Neutrophil (primary cell): ENCODE results near the gene DNAJC4.

Source experiments
- H3K27ac ChIP-seq: fragments of 200-600 bp; sonication (generic); 2 replicates; pipeline ENCODE4 v1.5.1; 2016; ENCODE audit warnings: mild to moderate bottlenecking, moderate library complexity
- H3K27me3 ChIP-seq: fragments of 200-600 bp; sonication (generic); 2 replicates; pipeline ENCODE4 v1.6.0; 2016; ENCODE audit warnings: mild to moderate bottlenecking
- H3K36me3 ChIP-seq: fragments of 200-600 bp; sonication (generic); 2 replicates; pipeline ENCODE4 v1.5.1; 2017
- H3K4me1 ChIP-seq, 2 experiments: fragments of 200-600 bp in 1 of 2; sonication (generic) in 1 of 2; 1 replicate in 1 of 2; 2 replicates in 1 of 2; pipeline versions ENCODE4 v1.5.1 to v1.6.1; 2013 to 2016; ENCODE audit warnings: low read depth in 1 of 2, low read length in 1 of 2, mild to moderate bottlenecking in 1 of 2, moderate library complexity in 1 of 2; ENCODE audit not compliant: control insufficient read depth in 1 of 2, insufficient read depth in 1 of 2
- H3K4me3 ChIP-seq, 2 experiments: fragments of 200-600 bp in 1 of 2; sonication (generic) in 1 of 2; 1 replicate in 1 of 2; 2 replicates in 1 of 2; pipeline ENCODE4 v1.5.1; 2013 to 2016; ENCODE audit warnings: low read depth in 1 of 2, low read length in 1 of 2, mild to moderate bottlenecking in 1 of 2, moderate library complexity in 1 of 2
- H3K9me3 ChIP-seq: fragments of 200-600 bp; sonication (generic); 2 replicates; pipeline ENCODE4 v1.5.1; 2016
- TF ChIP-seq, protein P1 (sequence below): fragments of 200-600 bp; sonication (generic); IDR thresholded peaks from 2 replicates; pipeline ENCODE4 v1.5.1; 2016; ENCODE audit warnings: antibody characterized with exemption

The DNAJC4 gene

DNA sequence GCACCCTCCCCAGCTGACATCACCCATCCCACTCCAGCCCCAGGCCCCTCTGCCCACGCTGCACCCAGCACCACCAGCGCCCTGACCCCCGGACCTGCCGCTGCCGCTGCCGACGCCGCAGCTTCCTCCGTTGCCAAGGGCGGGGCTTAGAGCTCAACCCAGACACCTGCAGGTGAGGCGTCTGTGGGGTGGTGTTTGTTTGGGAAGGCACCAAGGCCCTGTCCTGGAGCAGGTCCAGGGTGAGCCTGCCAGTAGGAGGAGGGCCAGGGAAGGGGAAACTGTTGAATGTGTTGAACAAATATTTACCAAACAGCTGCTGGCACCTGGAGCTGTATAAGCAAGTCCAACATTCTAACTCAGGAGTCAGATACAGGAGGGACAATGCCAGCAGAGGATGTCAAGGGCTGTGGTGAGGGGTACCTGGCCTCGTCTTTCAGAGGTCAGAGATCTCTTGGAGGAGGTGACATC is 7.2 kb downstream of the DNAJC4 start:
- Histone ChIP-seq H3K27ac (peak overlapping the region; percentile 96), H3K9me3 (no peaks in the 10 kb centered on the region), H3K4me1 (peaks cover 62 to 71% of the 10 kb centered on the region in 2 experiments), H3K4me3 (no peak overlapping the region), H3K27me3 (peaks cover 24% of the 10 kb centered on the region), H3K36me3 (no peaks in the 10 kb centered on the region)
- TF ChIP-seq, protein P1, sequence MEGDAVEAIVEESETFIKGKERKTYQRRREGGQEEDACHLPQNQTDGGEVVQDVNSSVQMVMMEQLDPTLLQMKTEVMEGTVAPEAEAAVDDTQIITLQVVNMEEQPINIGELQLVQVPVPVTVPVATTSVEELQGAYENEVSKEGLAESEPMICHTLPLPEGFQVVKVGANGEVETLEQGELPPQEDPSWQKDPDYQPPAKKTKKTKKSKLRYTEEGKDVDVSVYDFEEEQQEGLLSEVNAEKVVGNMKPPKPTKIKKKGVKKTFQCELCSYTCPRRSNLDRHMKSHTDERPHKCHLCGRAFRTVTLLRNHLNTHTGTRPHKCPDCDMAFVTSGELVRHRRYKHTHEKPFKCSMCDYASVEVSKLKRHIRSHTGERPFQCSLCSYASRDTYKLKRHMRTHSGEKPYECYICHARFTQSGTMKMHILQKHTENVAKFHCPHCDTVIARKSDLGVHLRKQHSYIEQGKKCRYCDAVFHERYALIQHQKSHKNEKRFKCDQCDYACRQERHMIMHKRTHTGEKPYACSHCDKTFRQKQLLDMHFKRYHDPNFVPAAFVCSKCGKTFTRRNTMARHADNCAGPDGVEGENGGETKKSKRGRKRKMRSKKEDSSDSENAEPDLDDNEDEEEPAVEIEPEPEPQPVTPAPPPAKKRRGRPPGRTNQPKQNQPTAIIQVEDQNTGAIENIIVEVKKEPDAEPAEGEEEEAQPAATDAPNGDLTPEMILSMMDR = no peak

DNA sequence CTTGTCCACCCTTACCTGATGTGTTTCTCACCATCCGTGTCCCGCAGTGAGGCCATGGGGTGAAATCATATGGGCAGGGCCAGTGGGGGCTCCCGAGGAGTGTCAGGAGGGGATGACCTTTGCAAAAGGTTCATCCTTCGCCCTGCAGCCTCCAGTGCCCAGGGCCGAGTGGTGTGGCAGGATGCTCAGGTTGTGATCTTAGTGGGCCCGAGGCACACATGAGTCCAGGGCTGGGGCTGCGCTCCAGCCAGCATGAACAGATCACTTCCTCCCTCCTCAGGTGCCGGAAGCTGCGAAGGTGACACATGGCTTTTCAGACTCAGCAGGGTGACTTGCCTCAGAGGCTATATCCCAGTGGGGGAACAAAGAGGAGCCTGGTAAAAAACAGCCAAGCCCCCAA is 7.7 kb downstream of the DNAJC4 start:
- Histone ChIP-seq H3K27me3 (peaks cover 24% of the 10 kb centered on the region), H3K9me3 (no peaks in the 10 kb centered on the region), H3K36me3 (no peaks in the 10 kb centered on the region), H3K27ac (peak overlapping the region; percentile 96), H3K4me3 (peak overlapping the region in 1 of 2 experiments; percentile 1), H3K4me1 (peaks cover 67 to 74% of the 10 kb centered on the region in 2 experiments)
- TF ChIP-seq, protein P1 = no peak

DNA sequence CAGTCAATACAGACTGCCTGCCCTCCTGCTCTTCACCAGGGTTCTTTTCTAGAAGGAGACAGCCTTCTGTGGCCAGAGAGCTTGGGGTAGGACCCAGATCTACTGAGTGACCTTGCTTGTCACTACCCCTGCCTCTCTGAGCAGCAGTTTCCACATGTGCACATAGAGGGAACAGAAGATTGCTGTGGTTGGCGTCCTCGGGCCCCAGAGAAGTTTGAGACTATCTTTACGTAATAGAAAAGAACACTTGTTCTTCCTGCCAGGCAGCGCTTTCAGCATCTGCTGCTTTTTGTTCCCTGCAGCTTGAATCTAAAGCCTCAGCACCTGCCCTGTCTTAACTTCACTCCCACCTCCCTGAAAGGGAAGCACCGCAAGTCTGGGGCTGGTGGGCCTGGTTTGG is 8.7 kb downstream of the DNAJC4 start:
- Histone ChIP-seq H3K27me3 (peaks cover 15% of the 10 kb centered on the region), H3K27ac (peak overlapping the region; percentile 96), H3K4me3 (peak overlapping the region in 1 of 2 experiments; percentile 95), H3K4me1 (peaks cover 63 to 68% of the 10 kb centered on the region in 2 experiments), H3K36me3 (no peaks in the 10 kb centered on the region), H3K9me3 (no peaks in the 10 kb centered on the region)
- TF ChIP-seq, protein P1 = no peak

DNA sequence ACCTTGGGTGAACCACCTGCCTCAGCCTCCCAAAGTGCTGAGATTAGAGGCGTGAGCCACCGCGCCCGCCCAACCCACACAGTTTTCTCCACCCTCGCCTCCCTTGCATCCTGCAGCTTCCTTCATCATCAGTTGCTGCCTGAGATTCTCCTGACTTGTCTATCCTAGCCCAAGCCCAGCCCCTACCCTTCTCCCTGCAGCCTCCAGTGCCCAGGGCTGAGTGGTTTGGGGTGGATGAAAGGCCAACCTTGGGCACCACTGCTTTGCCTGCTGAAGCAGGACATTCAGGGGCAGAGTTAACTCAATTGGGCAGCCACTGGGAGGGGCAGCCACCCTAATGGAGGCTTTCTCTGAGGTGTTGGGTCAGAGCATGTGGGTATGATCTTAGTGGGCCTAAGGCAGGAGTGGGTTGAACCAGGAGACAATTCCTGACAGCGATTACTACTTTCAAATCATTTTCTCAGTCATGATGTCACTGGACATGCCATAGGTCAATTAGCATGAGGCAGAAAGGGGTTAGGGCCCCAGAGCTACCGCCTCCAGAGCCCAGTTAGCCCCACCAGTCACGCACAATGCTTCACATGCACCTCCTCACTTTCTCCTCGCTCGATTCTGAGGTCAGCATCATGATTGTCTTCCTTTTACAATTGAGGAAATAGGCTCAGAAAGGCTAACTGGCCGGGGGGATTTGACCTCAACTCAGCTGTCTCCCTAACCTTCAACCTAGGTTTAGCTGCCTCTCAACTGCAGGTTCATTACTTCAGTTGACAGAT is 9.5 kb downstream of the DNAJC4 start:
- TF ChIP-seq, protein P1 = no peak
- no peaks in the 10 kb centered on the region for H3K36me3 ChIP-seq
- peak overlapping the region; percentile 89 to 95 for H3K4me3 ChIP-seq

DNA sequence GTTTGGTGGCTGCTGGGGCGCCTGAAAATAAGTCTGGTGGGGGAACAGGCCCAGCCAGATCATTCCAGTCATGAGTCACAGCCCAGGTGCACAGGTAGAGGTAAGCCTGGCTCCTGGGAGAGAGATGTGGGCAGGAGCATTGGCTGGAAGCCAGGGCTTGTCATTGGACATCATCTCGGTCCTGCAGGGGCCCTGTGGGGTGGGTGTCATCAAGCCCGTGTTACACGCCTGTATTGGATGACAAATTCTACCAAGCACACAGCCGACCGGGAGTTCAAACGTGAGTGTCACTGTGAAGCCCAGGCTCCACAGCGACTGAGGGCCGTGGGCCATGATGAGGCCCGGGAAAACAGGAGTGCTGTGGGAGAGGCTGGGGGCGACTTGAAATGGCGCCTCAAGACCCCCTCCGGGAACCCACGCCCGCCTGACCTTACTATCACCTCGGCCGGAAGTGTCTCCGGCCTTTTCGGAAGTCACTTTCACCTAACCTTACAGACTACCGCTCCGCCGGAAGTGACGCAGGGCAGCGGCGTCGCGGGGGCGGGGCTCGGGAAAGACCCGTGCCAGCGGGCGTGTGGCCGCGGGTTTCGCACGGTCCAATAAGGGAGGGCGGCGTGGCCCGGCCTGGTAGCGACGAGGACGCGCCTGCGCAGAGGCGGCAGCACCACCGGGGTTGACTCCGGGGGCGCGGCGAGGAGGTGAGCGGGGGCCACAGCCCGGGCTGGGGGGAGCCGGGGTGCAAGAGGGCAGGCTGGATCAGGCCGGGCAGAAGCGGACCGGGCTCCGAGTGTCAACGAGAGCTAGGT is 10.3 kb downstream of the DNAJC4 start, which contains the start of gene FKBP2:
Gene FKBP2 (plus strand): TSS at position 661 of the 806 bp plus-strand sequence. CDS start 1,293 bp downstream, outside the sequence.
- no peaks in the 10 kb centered on the region for H3K9me3 ChIP-seq
- H3K4me3 ChIP-seq = peak within 1 kb of the TSS; percentile 89 to 95
- peak within 1 kb of the TSS; percentile 96 for H3K27ac ChIP-seq
- TF ChIP-seq, protein P1 = peak; percentile 41
- peaks cover 3% of the 10 kb centered on the region for H3K27me3 ChIP-seq
- H3K4me1 ChIP-seq = peaks cover 61 to 68% of the 10 kb centered on the region in 2 experiments
- H3K36me3 ChIP-seq = no peaks in the 10 kb centered on the region

More for the DNA sequence above, 9.5 kb downstream of the DNAJC4 start:
- H3K4me1 ChIP-seq = peaks cover 62 to 67% of the 10 kb centered on the region in 2 experiments
- H3K27me3 ChIP-seq = peaks cover 10% of the 10 kb centered on the region
- no peaks in the 10 kb centered on the region for H3K9me3 ChIP-seq
- peak overlapping the region; percentile 96 for H3K27ac ChIP-seq
